ENCODE data around the gene GEMIN5. TPM values are rescaled to one million over a fixed set of nuclear protein-coding genes. Genes with fewer than 3 reads are reported as not detected.

The GEMIN5 gene
- polyA plus RNA-seq, 1 of the 3 experiments (the other 2 are of a cell fraction) = 6.6 TPM

DNA sequence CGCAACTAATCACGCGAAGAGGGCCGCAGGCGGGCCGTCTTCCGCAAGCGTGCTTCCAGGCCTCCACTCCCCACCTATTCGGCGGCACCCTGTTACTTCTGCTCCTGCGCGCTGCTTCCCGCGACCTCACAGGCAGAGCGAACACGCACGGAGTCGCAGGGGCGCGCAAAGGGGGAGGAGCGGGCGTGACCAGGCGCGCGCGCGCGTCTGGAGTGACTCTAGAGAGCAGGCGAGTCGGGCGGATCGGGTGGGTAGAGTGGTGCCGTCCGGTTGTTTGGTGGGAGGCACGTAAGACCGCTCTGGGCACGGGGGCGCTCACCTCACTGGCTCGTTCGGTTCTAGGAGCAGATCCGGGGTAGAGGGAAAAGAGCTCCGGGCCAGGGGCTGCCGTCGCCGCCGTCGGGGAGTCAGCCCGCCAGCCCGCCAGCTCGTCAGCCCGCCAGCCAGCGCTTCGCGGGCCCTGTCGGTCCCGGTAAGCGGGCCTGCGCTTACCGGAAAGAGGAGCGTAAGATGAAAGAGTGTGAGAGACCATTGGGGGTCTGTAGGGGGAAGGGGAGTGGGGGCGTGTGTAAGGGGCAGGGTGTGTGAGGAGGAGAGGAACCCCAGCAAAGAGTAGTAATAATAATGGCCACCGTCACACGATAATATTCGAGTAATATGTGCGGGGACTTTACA lies 79.6 kb downstream of the GEMIN5 start, which contains the start of gene CNOT8 (continued):
- TF ChIP-seq YY1 (IDR thresholded peaks at IDR 0.05; ENCODE audit: low read depth) (peak; percentile 76), GABPA (IDR thresholded peaks at IDR 0.05; ENCODE audit: low read depth) (peak; percentile 77), TEAD4 (IDR thresholded peaks at IDR 0.05; ENCODE audit: borderline replicate concordance, insufficient read depth) (no peak)

DNA sequence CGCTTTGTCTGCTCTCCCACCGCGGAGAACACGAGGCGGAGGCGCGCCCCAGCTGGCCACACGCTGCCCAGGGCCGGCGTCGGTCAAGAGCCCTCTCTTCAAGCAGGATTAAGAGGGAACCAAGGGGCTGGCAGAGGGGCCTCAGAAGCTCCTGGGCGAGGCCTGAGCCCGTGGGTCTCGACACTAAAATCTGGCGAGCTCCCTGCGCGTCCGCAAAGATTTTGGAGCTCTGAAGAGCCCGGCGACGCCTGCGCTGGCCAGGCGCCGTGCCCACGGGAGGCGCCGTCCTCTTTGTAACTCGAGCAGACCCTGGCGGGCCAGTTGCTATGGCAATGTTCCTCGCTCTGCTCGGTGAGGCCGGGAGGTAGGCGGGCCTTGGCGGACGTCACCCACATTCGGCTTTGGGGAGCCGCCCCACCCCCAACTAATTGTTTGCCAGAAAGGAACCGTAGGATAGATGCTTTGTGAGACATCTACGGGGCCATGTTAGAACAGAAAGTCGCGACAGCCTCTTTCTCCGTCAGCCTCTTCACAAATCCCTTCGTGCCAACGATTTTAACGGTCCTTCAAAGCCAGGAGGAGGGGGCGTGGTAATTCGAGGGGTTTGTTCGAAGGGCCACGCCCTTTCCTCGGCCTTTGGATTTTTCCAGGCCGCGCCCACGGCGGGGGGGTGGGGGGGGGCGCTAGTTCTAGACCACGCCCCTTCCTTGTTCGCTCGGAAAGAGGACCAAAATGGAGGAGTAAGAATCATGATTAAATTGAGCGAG lies 80.3 kb downstream of the GEMIN5 start:
- Histone ChIP-seq H4K20me1 (ENCODE audit: insufficient read depth) (peaks cover 29% of the 10 kb centered on the region), H3K79me2 (ENCODE audit: insufficient read depth) (peaks cover 43% of the 10 kb centered on the region), H3K9me3 (no peaks in the 10 kb centered on the region), H3K9me2 (no peaks in the 10 kb centered on the region), H2AFZ (ENCODE audit: low read depth) (peak overlapping the region; percentile 78), H3K4me1 (ENCODE audit: control insufficient read depth in 1 of 2, insufficient read depth in 2 of 2, low read depth in 1 of 2, low read length in 1 of 2) (peaks cover 14 to 17% of the 10 kb centered on the region in 2 experiments), H3K27me3 (ENCODE audit: insufficient read depth) (no peaks in the 10 kb centered on the region), H3F3A (replicated peaks; ENCODE audit: insufficient read depth) (peaks cover 16% of the 10 kb centered on the region), H3K36me3 (replicated peaks in 1 of 2; ENCODE audit: control insufficient read depth in 1 of 2, insufficient read depth in 2 of 2, low read length in 1 of 2) (peaks cover 0 to 2% of the 10 kb centered on the region in 2 experiments), H3K9ac (peak overlapping the region; percentile 98), H3K4me3 (ENCODE audit: low read depth in 2 of 2, low read length in 1 of 2) (peak overlapping the region; percentile 62 to 86), H3K4me2 (peak overlapping the region; percentile 99), H3K27ac (ENCODE audit: low read depth in 2 of 2, low read length in 1 of 2) (peak overlapping the region; percentile 99 to 100)
- ChIA-PET POLR2A (interaction anchor here (0.6 to 2.5 kb wide), 11 partner anchors 12 to 179 kb away, joined by 3 to 16 read pairs (median 3); no protein-coding TSS in a partner anchor), CTCF (interaction anchor here (0.6 to 1.6 kb wide), 12 partner anchors 22 to 433 kb away, joined by 3 to 6 read pairs (median 3); no protein-coding TSS in a partner anchor)
- WGBS (ENCODE audit: low lambda C conversion rate) = 0% methylated on average over 27 of the region's 59 CpGs
- peak; percentile 91 for DNase-seq
- TF ChIP-seq RFX5 (IDR thresholded peaks at IDR 0.05; ENCODE audit: low read length) (no peak), JUND (IDR thresholded peaks at IDR 0.05) (no peak), NRF1 (IDR thresholded peaks at IDR 0.05; ENCODE audit: low read depth, low read length) (peak; percentile 56), MXI1 (IDR thresholded peaks at IDR 0.05; ENCODE audit: low read depth, low read length) (peak; percentile 80), GABPA (IDR thresholded peaks at IDR 0.05; ENCODE audit: low read depth) (no peak), EP300 (IDR thresholded peaks at IDR 0.05; ENCODE audit: borderline replicate concordance in 1 of 2, low read depth in 1 of 2, low read length in 1 of 2) (peak in 1 of 2 experiments; percentile 27; a peak in 1 of 4 replicates), EZH2phosphoT487 (IDR thresholded peaks at IDR 0.05; ENCODE audit: borderline replicate concordance, low read depth) (no peak), CHD2 (IDR thresholded peaks at IDR 0.05; ENCODE audit: low read length, partially characterized antibody) (peak; percentile 20), TAF1 (IDR thresholded peaks at IDR 0.05; ENCODE audit: borderline replicate concordance, low read depth, low read length) (peak; percentile 72), TEAD4 (IDR thresholded peaks at IDR 0.05; ENCODE audit: borderline replicate concordance, insufficient read depth) (no peak), ZBTB33 (IDR thresholded peaks at IDR 0.05; ENCODE audit: borderline replicate concordance, low read depth) (no peak), MEF2A (IDR thresholded peaks at IDR 0.05; ENCODE audit: borderline replicate concordance, low read depth) (no peak), RCOR1 (IDR thresholded peaks at IDR 0.05; ENCODE audit: low read length) (no peak), RXRA (IDR thresholded peaks at IDR 0.05; ENCODE audit: borderline replicate concordance, low read depth) (0 out of 2 replicates have a peak, but pooled peaks have one; percentile 26), POLR2AphosphoS5 (IDR thresholded peaks at IDR 0.05; ENCODE audit: low read depth, low read length) (peak; percentile 88), RAD21 (IDR thresholded peaks at IDR 0.05; ENCODE audit: low read length) (no peak), FOXJ3 (CRISPR knock-in tag; IDR thresholded peaks at IDR 0.05) (no peak), GATA2 (CRISPR knock-in tag; IDR thresholded peaks at IDR 0.05) (no peak), USF2 (IDR thresholded peaks at IDR 0.05; ENCODE audit: borderline replicate concordance, low read depth, low read length) (no peak), CTCF (IDR thresholded peaks at IDR 0.05) (peak; percentile 22; the same call in 1 of the 2 replicates), NFIC (IDR thresholded peaks at IDR 0.05; ENCODE audit: borderline replicate concordance) (no peak)
- TF ChIP-seq, protein P1, sequence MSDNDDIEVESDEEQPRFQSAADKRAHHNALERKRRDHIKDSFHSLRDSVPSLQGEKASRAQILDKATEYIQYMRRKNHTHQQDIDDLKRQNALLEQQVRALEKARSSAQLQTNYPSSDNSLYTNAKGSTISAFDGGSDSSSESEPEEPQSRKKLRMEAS (IDR thresholded peaks at IDR 0.05; ENCODE audit: low read depth) = peak; percentile 96
